HEK293 (cell line): ENCODE measurements around the gene NCKAP5.

Source experiments
- CTCF ChIA-PET: fragments of 350-600 bp; formaldehyde crosslinking; extraction: SDS; loops from one replicate; lab custom pipeline; 2021; ENCODE audit warnings: antibody characterized with exemption; lab: Yijun Ruan, JAX
- POLR2A ChIA-PET: fragments of 300-600 bp; formaldehyde crosslinking; extraction: SDS; loops from one replicate; lab custom pipeline; 2020; ENCODE audit warnings: antibody characterized with exemption, inconsistent platforms; lab: Yijun Ruan, JAX
- H3K27ac ChIP-seq: fragments of 200-500 bp; sonication (Bioruptor generic); 2 replicates; pipeline ENCODE4 v1.5.1; 2014; ENCODE audit warnings: low read depth, low read length, control low read depth, inconsistent platforms; ENCODE audit errors: extremely low read depth
- H3K36me3 ChIP-seq, 2 experiments: fragments of 200-500 bp in 1 of 2; sonication (Bioruptor generic) in 1 of 2; 1 replicate in 1 of 2; 2 replicates in 1 of 2; pipeline ENCODE4 v1.5.1; 2014 to 2017; ENCODE audit warnings: inconsistent platforms in 2 of 2, low read length in 2 of 2; ENCODE audit not compliant: control insufficient read depth in 2 of 2, insufficient read depth in 1 of 2
- H3K4me1 ChIP-seq: fragments of 200-500 bp; sonication (Bioruptor generic); 2 replicates; pipeline ENCODE4 v1.5.1; 2014; ENCODE audit warnings: mild to moderate bottlenecking, low read length, inconsistent platforms; ENCODE audit not compliant: control insufficient read depth, insufficient read depth
- H3K4me3 ChIP-seq: 2 replicates; pipeline ENCODE4 v1.5.1; 2011; ENCODE audit warnings: low read depth, mild to moderate bottlenecking, control low read depth, low read length, moderate library complexity
- H3K9me3 ChIP-seq: fragments of 200-500 bp; sonication (Bioruptor generic); 2 replicates; pipeline ENCODE4 v1.5.1; 2014; ENCODE audit warnings: low read depth, low read length, inconsistent platforms; ENCODE audit not compliant: control insufficient read depth, insufficient read depth
- BCL11A ChIP-seq: fragments of 450-650 bp; formaldehyde crosslinking; IDR thresholded peaks from 2 replicates; pipeline ENCODE4 v1.5.1; 2016; ENCODE audit warnings: low read depth, missing biosample characterization, missing genetic modification characterization
- IKZF3 ChIP-seq: fragments of 450-650 bp; IDR thresholded peaks from 2 replicates; pipeline ENCODE4 v1.5.0; 2018; ENCODE audit warnings: missing biosample characterization, mild to moderate bottlenecking, missing genetic modification characterization, moderate library complexity
- MZF1 ChIP-seq: fragments of 450-650 bp; formaldehyde crosslinking; IDR thresholded peaks from 2 replicates; pipeline ENCODE4 v1.5.1; 2017; ENCODE audit warnings: missing biosample characterization, missing genetic modification characterization, borderline replicate concordance
- PRDM4 ChIP-seq: fragments of 450-650 bp; formaldehyde crosslinking; IDR thresholded peaks from 2 replicates; pipeline ENCODE4 v1.5.1; 2017; ENCODE audit warnings: missing biosample characterization, missing genetic modification characterization
- TCF7L2 ChIP-seq: IDR thresholded peaks from 2 replicates; pipeline ENCODE4 v1.6.1; 2011; ENCODE audit warnings: low read depth, mild to moderate bottlenecking, inconsistent platforms, low read length, moderate library complexity, borderline replicate concordance
- ZNF10 ChIP-seq: fragments of 450-650 bp; formaldehyde crosslinking; IDR thresholded peaks from 2 replicates; pipeline ENCODE4 v1.5.1; 2017; ENCODE audit warnings: missing biosample characterization, missing genetic modification characterization
- ZNF112 ChIP-seq: fragments of 450-650 bp; formaldehyde crosslinking; IDR thresholded peaks from 2 replicates; pipeline ENCODE4 v1.5.0; 2017; ENCODE audit warnings: missing biosample characterization, missing genetic modification characterization
- ZNF18 ChIP-seq: fragments of 450-650 bp; formaldehyde crosslinking; IDR thresholded peaks from 2 replicates; pipeline ENCODE4 v1.5.1; 2016; ENCODE audit warnings: missing biosample characterization, missing genetic modification characterization
- ZNF221 ChIP-seq: fragments of 450-650 bp; formaldehyde crosslinking; IDR thresholded peaks from 2 replicates; pipeline ENCODE4 v1.5.1; 2017; ENCODE audit warnings: missing biosample characterization, missing genetic modification characterization, borderline replicate concordance
- ZNF398 ChIP-seq: fragments of 450-650 bp; formaldehyde crosslinking; IDR thresholded peaks from 2 replicates; pipeline ENCODE4 v1.5.1; 2017; ENCODE audit warnings: missing biosample characterization, missing genetic modification characterization
- ZNF449 ChIP-seq: fragments of 450-650 bp; formaldehyde crosslinking; IDR thresholded peaks from 2 replicates; pipeline ENCODE4 v1.5.1; 2017; ENCODE audit warnings: missing biosample characterization, mild to moderate bottlenecking, missing genetic modification characterization, moderate library complexity
- ZNF514 ChIP-seq: fragments of 450-650 bp; formaldehyde crosslinking; IDR thresholded peaks from 2 replicates; pipeline ENCODE4 v1.5.1; 2016; ENCODE audit warnings: missing biosample characterization, missing genetic modification characterization
- ZNF629 ChIP-seq: fragments of 450-650 bp; formaldehyde crosslinking; IDR thresholded peaks from 2 replicates; pipeline ENCODE4 v1.5.1; 2017; ENCODE audit warnings: missing biosample characterization, missing genetic modification characterization
- ZNF768 ChIP-seq: fragments of 450-650 bp; formaldehyde crosslinking; IDR thresholded peaks from 2 replicates; pipeline ENCODE4 v1.5.1; 2018; ENCODE audit warnings: missing biosample characterization, mild to moderate bottlenecking, missing genetic modification characterization

NCKAP5 gene

GRCh38 chr2:133557614-133558013 is 10.6 kb downstream of the NCKAP5 start:
- POLR2A ChIA-PET: no interaction called here

GRCh38 chr2:133553838-133554408 is 14.3 kb downstream of the NCKAP5 start:
- POLR2A ChIA-PET: no interaction called here
- Histone ChIP-seq H3K4me1 (no peaks in the 10 kb centered on the region), H3K27ac (no peak overlapping the region), H3K4me3 (no peak overlapping the region), H3K36me3 (no peaks in the 10 kb centered on the region), H3K9me3 (no peaks in the 10 kb centered on the region)
- TF ChIP-seq ZNF18: no peak
- TF ChIP-seq ZNF10: peak; percentile 89
- TF ChIP-seq ZNF768 (tag by site-specific recombination): no peak
- CTCF ChIA-PET: interaction anchor here (0.6 kb wide), 2 partner anchors 35 to 684 kb away, joined by 3 read pairs; no protein-coding TSS in a partner anchor

More at GRCh38 chr2:133557614-133558013, 10.6 kb downstream of the NCKAP5 start:
- H3K4me1 ChIP-seq: no peaks in the 10 kb centered on the region
- no peak overlapping the region for H3K4me3 ChIP-seq
- no peaks in the 10 kb centered on the region for H3K9me3 ChIP-seq
- no peaks in the 10 kb centered on the region for H3K36me3 ChIP-seq
- no peak overlapping the region for H3K27ac ChIP-seq
- CTCF ChIA-PET: interaction anchor here (0.7 to 1.5 kb wide), 2 partner anchors 223 to 1744 kb away, joined by 3 read pairs; no protein-coding TSS in a partner anchor
- TF ChIP-seq TCF7L2: no peak
- TF ChIP-seq ZNF514: no peak

GRCh38 chr2:133553251-133553650 is 15.0 kb downstream of the NCKAP5 start:
- CTCF ChIA-PET: interaction anchor here (0.6 kb wide), 1 partner anchor 34 kb away, joined by 3 read pairs; no protein-coding TSS in a partner anchor
- Histone ChIP-seq H3K4me3 (no peak overlapping the region), H3K27ac (no peak overlapping the region), H3K36me3 (no peaks in the 10 kb centered on the region)
- POLR2A ChIA-PET: no interaction called here
- TF ChIP-seq MZF1 (tag by site-specific recombination) (no peak), ZNF112 (tag by site-specific recombination) (no peak), ZNF18 (no peak), IKZF3 (tag by site-specific recombination) (no peak), BCL11A (tag by site-specific recombination) (no peak), ZNF629 (tag by site-specific recombination) (no peak), ZNF221 (tag by site-specific recombination) (no peak), ZNF449 (tag by site-specific recombination) (no peak), ZNF398 (tag by site-specific recombination) (no peak), PRDM4 (tag by site-specific recombination) (no peak)
- TF ChIP-seq, all 188 proteins: peak for 0
- Histone ChIP-seq H3K4me1 (no peaks in the 10 kb centered on the region), H3K9me3 (no peaks in the 10 kb centered on the region)
